Amniotic epithelial cell (primary cell): Measurements from ENCODE around the gene PLEKHA7.
"Not testable (repeated sequence)": the region's sequence is repeated elsewhere in the genome, so short reads cannot be mapped to it uniquely, and the experiment has no call there.

Source experiments
- DNase-seq: peaks from one replicate; pipeline ENCODE4 v3.0.0-alpha.2; 2010; ENCODE audit warnings: low read depth

PLEKHA7 gene

DNA sequence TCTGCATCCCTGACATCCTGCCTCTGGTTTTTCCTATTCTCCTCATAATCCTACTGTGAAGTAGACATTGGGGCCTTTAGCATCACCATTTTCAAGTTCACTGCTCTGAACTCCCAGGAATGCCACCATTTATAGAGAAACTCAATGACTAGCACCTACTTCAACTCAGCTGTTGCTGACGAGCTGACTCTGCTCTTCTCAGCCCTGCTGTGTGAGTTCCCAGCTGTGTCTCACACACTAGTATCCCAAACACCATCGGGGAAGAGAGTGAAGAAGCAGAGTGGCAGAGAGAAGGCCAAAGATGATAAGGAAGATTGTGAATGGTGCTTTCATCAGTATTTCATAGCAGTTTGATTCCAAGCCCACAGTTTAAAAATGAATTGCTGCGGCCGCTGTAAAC, 71.9 kb downstream of the PLEKHA7 start:
- DNase-seq = no peak

GRCh38 chr11:16941935-16942334, 72.3 kb downstream of the PLEKHA7 start:
- DNase-seq = no peak

- no peak for DNase-seq
Measured at GRCh38 chr11:16938061-16938460, 76.2 kb downstream of the PLEKHA7 start.

GRCh38 chr11:16936643-16937042, 77.6 kb downstream of the PLEKHA7 start:
- DNase-seq = peak; percentile 51

DNA sequence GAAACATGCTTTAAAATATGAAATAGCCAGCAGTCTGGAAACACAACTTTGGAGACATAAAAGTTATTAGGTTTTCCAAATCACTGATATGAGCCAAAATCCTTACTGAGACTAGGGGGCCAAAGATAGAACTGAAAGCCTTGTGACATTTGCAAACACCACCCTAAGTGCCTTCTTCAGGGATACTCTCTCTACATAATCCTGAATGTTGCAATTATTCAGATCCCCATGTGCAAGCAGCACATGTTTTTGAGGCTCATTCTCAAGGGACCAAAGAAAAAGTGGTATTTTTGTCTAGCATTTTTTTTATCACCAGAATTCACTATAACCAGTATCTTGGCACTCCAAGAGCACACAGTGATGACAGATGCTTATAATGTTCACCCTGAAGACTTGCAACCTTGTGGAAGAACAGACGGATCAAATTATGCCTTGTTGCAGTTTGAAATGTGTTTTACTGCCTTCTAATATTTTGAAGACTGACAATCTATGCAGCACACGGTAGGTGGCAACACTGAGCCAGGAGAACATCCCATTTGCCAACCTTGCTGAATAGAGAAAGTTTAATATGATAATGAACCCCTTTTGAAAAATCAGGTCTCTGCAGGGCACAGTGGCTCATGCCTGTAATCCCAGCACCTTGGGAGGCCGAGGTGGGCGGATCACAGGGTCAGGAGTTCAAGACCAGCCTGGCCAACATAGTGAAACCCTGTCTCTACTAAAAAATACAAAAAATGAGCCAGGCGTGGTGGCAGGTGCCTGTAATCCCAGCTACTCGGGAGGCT, 78.5 kb downstream of the PLEKHA7 start:
- DNase-seq = peak; percentile 40

DNA sequence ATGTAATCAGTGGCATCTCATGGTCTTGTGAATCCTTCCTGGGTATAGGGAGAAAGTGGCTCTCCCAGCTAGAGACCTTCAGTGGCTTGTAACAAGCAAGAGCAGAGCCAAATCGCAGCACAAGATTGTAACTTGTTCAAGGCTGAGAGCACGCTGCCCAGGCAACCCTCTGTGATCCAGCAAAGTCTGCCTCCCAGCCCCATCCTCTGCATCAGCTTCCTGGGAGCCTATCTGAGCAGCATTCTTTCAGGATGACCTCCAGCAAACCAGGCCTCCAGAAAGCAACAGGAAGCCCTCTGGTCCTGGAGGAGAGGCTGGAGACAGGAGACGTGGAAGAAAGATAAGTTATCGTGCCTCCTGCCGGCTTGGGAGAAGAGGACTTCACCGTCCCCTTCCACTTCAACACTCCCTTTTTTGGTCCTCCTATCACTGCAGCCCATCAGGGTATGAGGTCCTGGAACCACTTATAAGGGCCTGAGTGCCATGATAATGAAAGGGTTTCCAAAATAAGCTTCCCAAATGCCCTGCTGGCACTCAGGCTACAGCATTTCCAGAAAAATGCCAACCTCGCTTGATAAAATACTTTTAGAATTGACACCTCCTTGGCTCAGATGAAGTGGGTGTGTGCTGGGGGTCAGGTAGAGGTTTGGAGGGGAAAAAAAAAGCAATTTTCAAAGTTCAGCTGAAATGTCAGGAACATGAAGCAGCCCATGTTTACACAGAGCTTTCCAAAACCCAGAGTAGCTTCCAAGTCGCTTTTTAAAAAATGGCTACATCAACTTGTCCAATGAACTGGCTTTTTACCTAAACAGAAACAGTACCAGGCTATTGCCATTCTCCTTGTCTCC, 80.2 kb downstream of the PLEKHA7 start:
- peak; percentile 86 for DNase-seq

DNA sequence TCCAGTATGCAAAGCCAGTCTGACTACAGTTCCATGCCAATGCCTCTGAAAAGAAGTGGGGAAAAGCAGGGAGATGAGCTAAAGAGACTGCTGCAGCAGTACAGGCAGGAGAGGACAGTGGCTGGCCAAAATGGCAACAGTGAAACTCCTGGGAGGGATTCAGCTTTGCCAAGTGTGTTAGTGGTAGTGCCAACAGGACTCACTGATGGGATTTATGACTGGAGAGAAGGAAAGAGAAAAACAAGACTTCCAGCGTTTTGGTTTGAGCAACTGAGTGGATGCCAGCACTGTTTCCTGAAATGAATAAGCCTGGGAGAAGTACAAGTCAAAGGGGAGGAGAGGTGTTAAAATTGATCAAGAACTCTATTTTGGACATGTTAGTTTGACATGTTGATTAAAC, 80.9 kb downstream of the PLEKHA7 start:
- DNase-seq = no peak

GRCh38 chr11:16928044-16928443, 86.2 kb downstream of the PLEKHA7 start:
- DNase-seq = no peak

DNA sequence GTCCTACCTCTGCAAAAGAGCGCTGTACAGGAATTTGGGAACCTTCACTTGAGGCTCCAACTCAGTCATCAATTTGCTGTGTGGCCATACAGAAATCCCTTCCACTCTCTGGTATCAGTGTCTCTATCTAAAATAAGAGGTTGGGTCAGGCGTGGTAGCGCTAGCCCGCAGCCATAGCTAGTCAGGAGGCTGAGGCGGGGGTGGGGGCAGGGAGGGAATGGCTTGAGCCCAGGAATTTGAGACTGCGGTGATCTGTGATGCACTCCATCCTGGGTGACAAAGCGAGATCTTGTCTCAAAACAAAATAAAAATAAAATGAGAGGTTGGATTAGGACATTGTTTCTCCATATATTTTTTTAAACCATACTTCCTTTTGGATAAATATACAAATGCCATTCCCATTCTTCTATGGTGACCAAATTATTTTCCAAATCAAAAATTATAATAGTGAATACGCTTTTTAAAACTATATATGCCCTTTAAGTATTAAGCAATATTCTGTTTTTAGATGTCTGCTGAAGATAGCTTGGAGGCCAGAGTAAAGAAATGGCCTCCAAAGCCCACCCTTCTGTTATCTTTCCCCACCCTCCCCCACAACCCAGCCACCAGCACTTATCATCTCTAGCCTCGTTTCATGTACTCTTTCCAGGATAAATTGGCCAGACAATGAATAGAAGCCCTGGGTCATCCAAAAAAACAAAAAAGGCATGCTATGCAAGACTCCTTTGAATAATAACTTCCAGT, 87.2 kb downstream of the PLEKHA7 start:
- no peak for DNase-seq

DNA sequence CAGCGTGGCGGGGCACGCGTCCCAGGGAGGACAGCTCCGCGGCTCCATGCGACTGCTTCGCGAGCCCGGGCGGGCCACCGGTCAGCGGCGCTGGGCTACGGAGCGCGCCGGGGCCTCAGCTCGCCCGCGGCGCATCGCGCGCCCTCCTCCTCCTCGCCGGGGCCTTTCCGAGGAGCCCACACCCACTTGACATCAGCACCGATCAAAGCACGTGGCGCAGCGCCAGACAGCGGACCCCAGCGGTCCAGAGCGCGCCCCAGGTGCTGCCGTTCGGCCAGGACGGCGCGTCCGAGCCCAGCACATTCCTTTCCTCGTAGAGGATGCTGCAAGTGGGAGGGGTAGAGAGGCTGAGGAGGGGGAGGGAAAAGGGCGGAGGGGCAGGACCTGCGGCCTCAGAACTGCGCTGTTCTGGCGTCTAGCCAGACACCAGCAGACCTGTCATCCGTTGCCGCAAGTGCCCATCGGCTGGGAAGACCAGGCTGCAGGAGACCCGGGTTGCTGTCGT, 88.6 kb downstream of the PLEKHA7 start:
- peak; percentile 67 for DNase-seq

DNA sequence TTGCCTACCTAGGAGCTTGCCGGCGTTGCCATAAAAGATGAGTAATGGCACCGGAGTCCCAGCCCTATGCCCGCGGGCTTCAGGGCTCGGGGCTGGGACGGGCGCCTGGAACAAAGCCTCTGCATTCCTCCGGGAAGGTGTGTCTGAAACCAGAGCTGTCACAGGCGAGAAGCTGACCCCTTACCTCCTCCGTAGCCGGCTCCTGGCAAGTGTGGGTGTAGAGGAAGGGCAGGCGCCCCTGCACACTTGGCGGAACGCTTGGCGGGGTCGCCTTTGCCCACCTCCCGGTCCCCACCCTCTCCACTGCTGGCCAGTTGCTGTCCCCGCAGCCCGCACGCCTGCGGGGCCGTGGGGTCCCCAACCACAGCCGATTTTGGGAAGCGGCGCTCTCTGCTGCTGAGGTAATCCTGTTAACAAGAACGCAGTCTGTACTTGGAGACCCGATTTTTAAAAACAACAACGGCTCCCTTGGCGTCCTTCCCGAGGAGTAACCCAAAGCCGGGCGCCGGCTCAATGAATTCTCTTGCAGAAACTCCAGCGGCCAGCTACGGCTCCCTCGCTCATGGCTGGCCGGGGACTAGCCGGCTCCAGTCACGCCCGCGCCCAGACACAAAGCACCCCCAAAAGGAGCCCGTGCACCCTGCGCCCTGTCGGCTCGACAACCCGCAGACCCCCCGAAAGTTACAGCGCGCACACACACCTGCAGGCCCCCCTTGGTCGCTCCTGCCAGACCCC, 89.2 kb downstream of the PLEKHA7 start:
- peak; percentile 18 for DNase-seq

DNA sequence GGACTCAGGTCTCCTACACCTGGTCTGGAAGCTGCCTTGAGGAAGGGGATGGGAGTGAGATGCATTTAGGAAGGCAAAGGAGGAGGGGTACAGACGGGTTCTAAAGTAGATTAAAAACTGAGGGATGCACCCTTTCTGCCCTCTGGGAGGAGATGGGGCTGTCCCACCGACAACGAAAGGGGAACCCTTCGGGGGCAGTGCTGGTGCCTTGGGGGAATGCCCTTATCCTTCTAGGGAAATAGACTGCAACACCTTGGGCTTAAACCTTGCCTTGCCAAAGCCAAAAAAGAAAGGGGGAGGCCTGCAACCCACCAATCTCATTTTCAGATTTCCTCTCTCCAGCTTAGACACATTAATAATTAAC, 89.8 kb downstream of the PLEKHA7 start:
- DNase-seq = no peak

DNA sequence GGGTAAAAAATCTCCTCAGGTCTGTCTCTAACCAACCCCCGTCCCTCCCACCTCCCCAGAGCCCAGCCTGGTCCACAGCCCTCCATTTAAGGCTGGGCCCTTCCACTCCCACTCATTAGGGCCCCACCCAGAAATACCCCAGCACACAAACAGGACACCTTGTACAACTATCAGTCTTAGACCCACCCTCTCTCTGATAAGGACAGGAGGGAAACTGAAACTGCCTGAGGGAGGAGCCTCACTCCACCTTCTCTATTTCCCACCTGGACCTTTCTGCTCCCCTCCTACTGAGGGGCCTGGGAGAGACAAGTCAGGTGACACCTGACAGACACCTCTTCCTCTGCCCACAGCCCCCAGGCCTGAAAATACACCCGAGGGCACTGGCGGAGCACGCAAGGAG, 90.2 kb downstream of the PLEKHA7 start:
- DNase-seq = no peak

DNA sequence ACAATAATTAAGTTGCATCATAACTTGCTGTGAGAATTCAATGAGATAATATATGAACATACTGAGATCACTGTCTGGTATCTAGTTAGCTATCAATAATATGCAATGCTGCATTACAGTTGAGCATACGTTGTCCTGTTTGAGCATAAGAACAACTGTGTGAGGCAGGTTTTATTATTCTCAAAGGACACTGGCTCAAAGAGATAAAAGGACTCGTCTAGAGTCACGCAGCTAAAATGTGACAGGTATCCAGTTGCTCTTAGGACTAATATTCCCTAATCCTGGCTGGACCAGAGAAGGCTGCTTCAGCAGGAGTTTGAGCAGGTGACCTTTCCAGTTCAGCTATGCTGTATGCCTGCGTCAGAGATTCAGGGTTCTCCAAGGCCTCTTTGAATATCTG, 92.5 kb downstream of the PLEKHA7 start:
- DNase-seq = no peak

GRCh38 chr11:16921019-16921418, 93.2 kb downstream of the PLEKHA7 start:
- no peak for DNase-seq

- DNase-seq = no peak
Measured at GRCh38 chr11:16920559-16920958, 93.7 kb downstream of the PLEKHA7 start.

DNA sequence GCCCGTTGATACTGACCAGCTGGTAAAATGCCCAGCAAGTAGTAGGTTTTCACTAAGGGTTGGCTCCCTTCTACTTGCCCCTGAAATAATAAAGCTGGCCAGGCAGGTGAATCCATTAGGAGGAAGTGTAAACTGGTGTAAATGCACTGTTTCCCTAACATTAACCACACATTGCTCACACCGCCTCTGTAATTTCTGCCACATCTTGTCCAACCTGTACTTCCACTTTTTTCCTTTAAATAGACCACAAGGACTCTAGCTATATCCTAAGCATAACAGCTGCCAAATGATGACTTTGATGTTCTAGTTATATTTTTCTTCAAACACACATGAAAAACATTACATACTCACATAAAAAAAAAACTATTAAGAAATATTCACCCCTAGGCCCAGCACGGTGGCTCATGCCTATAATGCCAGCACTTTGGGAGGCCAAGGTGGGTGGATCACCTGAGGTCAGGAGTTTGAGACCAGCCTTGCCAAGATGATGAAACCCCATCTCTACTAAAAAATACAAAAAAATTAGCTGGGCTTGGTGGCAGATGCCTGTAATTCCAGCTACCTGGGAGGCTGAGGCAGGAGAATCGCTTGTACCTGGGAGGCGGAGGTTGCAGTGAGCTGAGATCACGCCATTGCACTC, 95.6 kb downstream of the PLEKHA7 start:
- DNase-seq = not testable (repeated sequence)

GRCh38 chr11:16917941-16918340, 96.3 kb downstream of the PLEKHA7 start:
- peak; percentile 82 for DNase-seq

DNA sequence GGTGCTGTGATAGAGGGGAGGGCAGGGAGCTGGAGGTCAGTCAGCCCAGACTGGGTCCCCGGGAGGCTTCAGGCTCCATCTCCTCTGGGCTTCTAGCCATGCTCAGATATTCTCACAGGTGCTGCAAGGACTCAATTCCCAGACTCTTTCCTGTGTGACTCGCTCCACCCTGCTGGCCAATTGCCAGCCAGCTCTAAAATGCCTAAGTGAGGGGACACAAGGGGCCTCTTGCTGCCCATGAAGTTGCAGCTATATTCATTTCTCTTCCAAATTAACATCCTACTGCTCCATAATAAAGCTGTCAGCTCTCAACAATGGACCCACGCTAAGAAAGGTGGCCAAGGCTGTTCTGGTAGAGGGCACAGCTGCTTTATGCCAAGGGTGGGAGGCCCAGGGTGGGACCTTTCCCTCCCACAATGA, 101.5 kb downstream of the PLEKHA7 start:
- DNase-seq = no peak

GRCh38 chr11:16911658-16912057, 102.6 kb downstream of the PLEKHA7 start:
- DNase-seq = no peak

DNA sequence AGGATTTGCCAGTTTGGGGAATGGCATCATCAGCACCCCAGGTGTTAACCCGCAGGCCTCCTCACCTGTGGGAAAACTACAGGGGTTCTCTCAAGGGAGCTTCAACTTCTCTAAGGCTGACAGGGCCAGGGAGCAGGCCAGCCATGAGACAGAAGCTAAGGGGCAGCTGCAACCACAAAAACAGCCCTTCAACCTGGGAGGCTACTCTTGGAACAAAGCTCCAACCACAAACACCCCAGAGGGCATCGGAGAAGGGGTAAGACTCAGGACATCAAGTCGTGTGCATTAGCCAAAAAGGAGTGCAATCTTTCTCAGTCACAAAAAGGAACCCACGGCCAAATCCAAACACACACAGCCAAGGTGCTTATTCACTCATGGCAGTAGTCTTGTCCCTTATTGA, 103.0 kb downstream of the PLEKHA7 start:
- DNase-seq = no peak
